GM12878 (cell line): ENCODE measurements around the gene PITPNC1. TPM values are rescaled to one million over a fixed set of nuclear protein-coding genes. Genes with fewer than 3 reads are reported as not detected.
"Not testable (repeated sequence)": the region's sequence is repeated elsewhere in the genome, so short reads cannot be mapped to it uniquely, and the experiment has no call there.

Experiments used
- ATAC-seq: fragments of 200-7000 bp; cut with Tn5 transposase; 3 replicates; pipeline ENCODE4 v1.9.1; 2020; ENCODE audit warnings: mild to moderate bottlenecking, moderate library complexity
- BruUV-seq: library from RNA; stranded (reverse); fragments of 400-500 nt; replicated peaks from 2 replicates; lab custom pipeline; 2021; lab: Mats Ljungman, UMichigan
- CTCF ChIA-PET: fragments of 300-600 bp; sonication (Branson Sonifier 250); formaldehyde crosslinking; extraction: SDS; loops from one replicate; lab custom pipeline; 2021; ENCODE audit warnings: inconsistent platforms; lab: Yijun Ruan, JAX
- POLR2A ChIA-PET: fragments of 350-600 bp; formaldehyde crosslinking; extraction: SDS; loops from one replicate; lab custom pipeline; 2021; ENCODE audit warnings: inconsistent platforms; lab: Charles Lee
- RAD21 ChIA-PET: fragments of 300-600 bp; sonication (Branson Sonifier 250); formaldehyde crosslinking; loops from one replicate; lab custom pipeline; 2023; ENCODE audit warnings: antibody characterized with exemption; ENCODE audit not compliant: unreplicated experiment; lab: Charles Lee
- SMC1A ChIA-PET: fragments of 300-600 bp; sonication (Branson Sonifier 250); formaldehyde crosslinking; loops from one replicate; lab custom pipeline; 2023; ENCODE audit not compliant: unreplicated experiment, uncharacterized antibody; lab: Charles Lee
- DNase-seq: peaks from one replicate; pipeline ENCODE4 v3.0.0-alpha.2; 2011; ENCODE audit warnings: low read depth, low spot score
- FAIRE-seq: peaks from 3 replicates; lab custom pipeline; 2011; peaks lifted over from hg19 to GRCh38; lab: Jason Lieb, UNC
- H2AFZ ChIP-seq: 2 replicates; pipeline ENCODE4 v1.6.0; 2011; ENCODE audit warnings: low read depth, low read length, control low read depth; ENCODE audit not compliant: control insufficient read depth
- H3K27ac ChIP-seq: 2 replicates; pipeline ENCODE4 v1.5.1; 2011; ENCODE audit warnings: control low read depth; ENCODE audit not compliant: control insufficient read depth, insufficient read depth
- H3K27me3 ChIP-seq, 2 experiments: replicated peaks in 1 of 2; 2 replicates each; pipeline versions ENCODE4 v1.6.0 to v1.6.1; 2011; ENCODE audit warnings: low read length in 1 of 2; ENCODE audit not compliant: control insufficient read depth in 2 of 2, insufficient read depth in 2 of 2
- H3K36me3 ChIP-seq, 2 experiments: 2 replicates each; pipeline ENCODE4 v1.5.1; 2011; ENCODE audit warnings: low read length in 1 of 2; ENCODE audit not compliant: control insufficient read depth in 2 of 2, insufficient read depth in 2 of 2
- H3K4me1 ChIP-seq: 2 replicates; pipeline ENCODE4 v1.6.1; 2011; ENCODE audit warnings: mild to moderate bottlenecking, low read length, moderate library complexity, mixed read lengths; ENCODE audit not compliant: control insufficient read depth, insufficient read depth
- H3K4me2 ChIP-seq: 2 replicates; pipeline ENCODE4 v1.6.0; 2011; ENCODE audit warnings: control low read depth; ENCODE audit not compliant: control insufficient read depth, insufficient read depth
- H3K4me3 ChIP-seq: fragments of 200-600 bp; sonication (generic); 2 replicates; pipeline ENCODE4 v1.5.1; 2016
- H3K79me2 ChIP-seq: 2 replicates; pipeline ENCODE4 v1.6.0; 2011; ENCODE audit warnings: low read length; ENCODE audit not compliant: control insufficient read depth, insufficient read depth
- H3K9ac ChIP-seq: 2 replicates; pipeline ENCODE4 v1.8.0; 2011; ENCODE audit warnings: low read length, control low read depth, mixed read lengths; ENCODE audit not compliant: control insufficient read depth, insufficient read depth
- H3K9me3 ChIP-seq: replicated peaks from 3 replicates; pipeline ENCODE4 v1.5.1; 2011; ENCODE audit warnings: mild to moderate bottlenecking, low read length; ENCODE audit not compliant: control insufficient read depth, insufficient read depth
- H4K20me1 ChIP-seq: 2 replicates; pipeline ENCODE4 v1.6.0; 2011; ENCODE audit not compliant: control insufficient read depth, insufficient read depth
- ASH2L ChIP-seq: fragments of 300-600, 200-600 bp; sonication (generic); IDR thresholded peaks from 2 replicates; pipeline ENCODE4 v1.6.1; 2017; ENCODE audit warnings: low read depth, mild to moderate bottlenecking, borderline replicate concordance
- BRCA1 ChIP-seq: IDR thresholded peaks from 2 replicates; pipeline ENCODE4 v1.6.1; 2011; ENCODE audit warnings: low read depth, low read length, improper control_type of control experiment
- PBX3 ChIP-seq: IDR thresholded peaks from 2 replicates; pipeline ENCODE4 v1.6.1; 2011; ENCODE audit warnings: mild to moderate bottlenecking, low read depth, low read length, moderate library complexity; ENCODE audit not compliant: insufficient replicate concordance
- RUNX3 ChIP-seq: IDR thresholded peaks from 2 replicates; pipeline ENCODE4 v1.6.1; 2012; ENCODE audit warnings: low read length, inconsistent platforms
- TAF1 ChIP-seq: IDR thresholded peaks from 2 replicates; pipeline ENCODE4 v1.6.1; 2011; ENCODE audit warnings: mild to moderate bottlenecking, low read depth, low read length, borderline replicate concordance
- WGBS: methylation state at CpG from one replicate; pipeline ENCODE4 v1.1.6; 2016; ENCODE audit warnings: low lambda C conversion rate; ENCODE audit not compliant: insufficient replicate concordance, insufficient coverage; ENCODE audit errors: missing lambda C conversion rate; 5-methylcytosine and 5-hydroxymethylcytosine counted together
- in situ Hi-C: fragments of 300-500 bp; cut with MboI; formaldehyde crosslinking; loops from 9 replicates; pipeline ENCODE4 v1.14.3; 2018; ENCODE audit warnings: mixed read lengths
- intact Hi-C: fragments of 100-400 bp; cut with micrococcal nuclease; formaldehyde crosslinking; loops from one replicate; pipeline ENCODE4 v1.14.2; 2022; ENCODE audit not compliant: unreplicated experiment
- polyA plus RNA-seq, 11 experiments: library from polyadenylated mRNA; depleted of rRNA in 4 of 11; unstranded in 6 of 11; stranded (reverse) in 5 of 11; fragments of >200 nt; fragmentation: Nextera tagmentation in 4 of 11; fragmentation: Illumina TruSeq in 1 of 11; extraction: Ambion mirVana in 4 of 11; extraction: Trizol in 1 of 11; gene quantifications; 1 replicate in 1 of 11; 2 replicates in 10 of 11; pipeline versions ENCODE4 v1.2.1 to v1.2.3, GENCODE V29; 2011 to 2016; ENCODE audit warnings: inconsistent platforms in 2 of 11, missing spikeins in 2 of 11, low read depth in 1 of 11
- total RNA-seq, 4 experiments: library from RNA; depleted of rRNA in 3 of 4; stranded (reverse); fragments of >200 nt in 3 of 4; fragmentation: Illumina TruSeq in 1 of 4; extraction: Trizol in 1 of 4; gene quantifications; 2 replicates each; pipeline versions ENCODE4 v1.2.1 to v1.2.3, GENCODE V29; 2013 to 2021
- TF ChIP-seq, protein P1 (sequence below): IDR thresholded peaks from 2 replicates; pipeline ENCODE4 v1.6.1; 2012; ENCODE audit warnings: low read depth, low read length, improper control_type of control experiment

The PITPNC1 gene
- total and polyA plus RNA-seq, 10 of the 15 experiments (the other 5 are each of a cell fraction or from before 2014, with no cell fraction given), result 12.2 to 62.4 (median 47.3) TPM

DNA sequence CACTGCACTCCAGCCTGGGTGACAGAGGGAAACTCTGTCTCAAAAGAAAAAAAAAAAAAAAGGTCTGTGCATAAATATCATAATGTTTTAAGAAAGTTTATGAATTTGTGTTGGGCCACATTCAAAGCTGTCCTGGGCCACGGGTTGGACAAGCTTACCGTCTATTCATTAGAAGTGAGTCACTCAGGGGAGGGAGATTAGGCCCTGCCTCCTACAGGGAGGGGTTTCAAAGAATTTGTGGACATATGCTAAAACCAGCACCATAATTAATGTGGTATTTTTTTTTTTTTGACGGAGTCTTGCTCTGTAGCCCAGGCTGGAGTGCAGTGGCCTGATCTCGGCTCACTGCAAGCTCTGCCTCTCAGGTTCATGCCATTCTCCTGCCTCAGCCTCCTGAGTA is 95.5 kb downstream of the PITPNC1 start:
- H3K27ac ChIP-seq, H3K4me2 ChIP-seq, FAIRE-seq, H3K9ac ChIP-seq, H3K9me3 ChIP-seq, H4K20me1 ChIP-seq, DNase-seq, in situ Hi-C loops, BruUV-seq, H3K4me3 ChIP-seq, H3K27me3 ChIP-seq, H2AFZ ChIP-seq, intact Hi-C loops, ATAC-seq, H3K36me3 ChIP-seq: not testable (repeated sequence)
- RAD21 ChIA-PET, result interaction anchor here (0.8 kb wide), 1 partner anchor 86 kb away, joined by 3 read pairs; no protein-coding TSS in a partner anchor
- H3K4me1 ChIP-seq, result peaks cover 26% of the 10 kb centered on the region
- POLR2A ChIA-PET, result interaction anchor here (0.7 to 1.1 kb wide), 2 partner anchors 41 to 101 kb away, joined by 4 read pairs; no protein-coding TSS in a partner anchor
- peaks cover 34% of the 10 kb centered on the region for H3K79me2 ChIP-seq
- 40% methylated on average over 4 of the region's 4 CpGs for WGBS
- SMC1A ChIA-PET, result interaction anchor here (8.7 kb wide), 1 partner anchor 93 kb away, joined by 100 read pairs; the partner anchor contains the start of gene PITPNC1
- CTCF ChIA-PET, result interaction anchor here (0.9 to 7.8 kb wide), 4 partner anchors 14 to 91 kb away, joined by 3 to 291 read pairs (median 3); partner anchors contain the start of gene PITPNC1

GRCh38 chr17:67474081-67474661 is 97.1 kb downstream of the PITPNC1 start:
- CTCF ChIA-PET, result interaction anchor here (0.6 to 7.8 kb wide), 14 partner anchors 8 to 213 kb away, joined by 3 to 291 read pairs (median 4); partner anchors contain the start of gene PITPNC1
- BruUV-seq, result no TSS peak
- no peaks in the 10 kb centered on the region for H3K36me3 ChIP-seq
- RAD21 ChIA-PET, result interaction anchor here (2.0 to 3.3 kb wide), 3 partner anchors 11 to 97 kb away, joined by 7 to 74 read pairs (median 44); partner anchors contain the start of gene PITPNC1
- DNase-seq (no peak), FAIRE-seq (no peak), ATAC-seq (no peak)
- intact Hi-C loops, result no loop called here
- H3K27ac ChIP-seq, result no peak overlapping the region
- H3K4me2 ChIP-seq, result no peak overlapping the region
- H3K4me1 ChIP-seq, result peaks cover 21% of the 10 kb centered on the region
- H3K9me3 ChIP-seq, result peaks cover 1% of the 10 kb centered on the region; the same call in 2 of the 3 replicates
- no peak overlapping the region for H3K9ac ChIP-seq
- H2AFZ ChIP-seq, result no peak overlapping the region
- H3K4me3 ChIP-seq, result no peak overlapping the region
- H4K20me1 ChIP-seq, result no peaks in the 10 kb centered on the region
- POLR2A ChIA-PET, result interaction anchor here (0.6 to 1.0 kb wide), 3 partner anchors 84 to 100 kb away, joined by 4 read pairs; no protein-coding TSS in a partner anchor
- TF ChIP-seq ASH2L (no peak), TAF1 (no peak), PBX3 (no peak), RUNX3 (peak; percentile 31; the same call in 1 of the 2 replicates), BRCA1 (no peak)
- TF ChIP-seq, protein P1, sequence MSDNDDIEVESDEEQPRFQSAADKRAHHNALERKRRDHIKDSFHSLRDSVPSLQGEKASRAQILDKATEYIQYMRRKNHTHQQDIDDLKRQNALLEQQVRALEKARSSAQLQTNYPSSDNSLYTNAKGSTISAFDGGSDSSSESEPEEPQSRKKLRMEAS, result no peak
- peaks cover 39% of the 10 kb centered on the region for H3K79me2 ChIP-seq
- H3K27me3 ChIP-seq, result no peaks in the 10 kb centered on the region
- in situ Hi-C loops, result no loop called here
- SMC1A ChIA-PET, result interaction anchor here (0.7 to 8.7 kb wide), 12 partner anchors 8 to 766 kb away, joined by 3 to 100 read pairs (median 8); partner anchors contain the start of gene PITPNC1
- 56% methylated on average over 12 of the region's 12 CpGs for WGBS
